Endothelial cell of umbilical vein (primary cell): ENCODE measurements around the gene DLX6. TPM values are rescaled to one million over a fixed set of nuclear protein-coding genes. Genes with fewer than 3 reads are reported as not detected.
A peak's percentile ranks its signal among the peaks of the same experiment; 100 is the strongest.

Source experiments
- BruUV-seq: library from RNA; stranded (reverse); fragments of 400-500 nt; replicated peaks from 2 replicates; lab custom pipeline; 2021; lab: Mats Ljungman, UMichigan
- CTCF ChIA-PET: fragments of 300-600, 350-600 bp; sonication (Branson Sonifier 250); formaldehyde crosslinking; loops from one replicate; lab custom pipeline; 2021; ENCODE audit warnings: antibody characterized with exemption, inconsistent platforms; lab: Charles Lee
- POLR2A ChIA-PET: fragments of 300-600, 350-600 bp; sonication (Branson Sonifier 250); formaldehyde crosslinking; loops from one replicate; lab custom pipeline; 2021; ENCODE audit warnings: antibody characterized with exemption, inconsistent platforms; lab: Charles Lee
- DNase-seq: peaks from one replicate; pipeline ENCODE4 v3.0.0-alpha.2; 2011; ENCODE audit warnings: low read depth, low spot score
- FAIRE-seq: peaks from 2 replicates; lab custom pipeline; 2011; peaks lifted over from hg19 to GRCh38; lab: Jason Lieb, UNC
- H2AFZ ChIP-seq: 2 replicates; pipeline ENCODE4 v1.6.0; 2012; ENCODE audit warnings: low read depth, low read length, control low read depth, inconsistent platforms
- H3K27ac ChIP-seq: 2 replicates; pipeline ENCODE4 v1.5.1; 2011; ENCODE audit warnings: low read depth, mild to moderate bottlenecking, control low read depth, low read length, moderate library complexity; ENCODE audit not compliant: insufficient read depth
- H3K27me3 ChIP-seq, 2 experiments: 2 replicates each; pipeline versions ENCODE4 v1.6.0 to v1.6.1; 2011; ENCODE audit warnings: low read length in 2 of 2, mixed read lengths in 1 of 2; ENCODE audit not compliant: control insufficient read depth in 2 of 2, insufficient read depth in 2 of 2
- H3K36me3 ChIP-seq, 2 experiments: 2 replicates in 1 of 2; 3 replicates in 1 of 2; pipeline ENCODE4 v1.5.1; 2011; ENCODE audit warnings: low read length in 2 of 2, mild to moderate bottlenecking in 1 of 2, moderate library complexity in 1 of 2; ENCODE audit not compliant: control insufficient read depth in 2 of 2, insufficient read depth in 2 of 2; ENCODE audit errors: extremely low read depth in 1 of 2
- H3K4me1 ChIP-seq: 3 replicates; pipeline ENCODE4 v1.5.1; 2011; ENCODE audit warnings: mild to moderate bottlenecking, low read length; ENCODE audit not compliant: control insufficient read depth, insufficient read depth; ENCODE audit errors: extremely low read depth
- H3K4me2 ChIP-seq: 2 replicates; pipeline ENCODE4 v1.6.1; 2011; ENCODE audit warnings: low read length, control low read depth, mixed read lengths; ENCODE audit not compliant: insufficient read depth
- H3K4me3 ChIP-seq, 3 experiments: fragments of 200-600 bp in 1 of 3; sonication (generic), shearing (Covaris generic) in 1 of 3; replicated peaks in 1 of 3; 2 replicates each; pipeline ENCODE4 v1.5.1; 2011 to 2016; ENCODE audit warnings: control low read depth in 3 of 3, low read length in 3 of 3, mild to moderate bottlenecking in 2 of 3, inconsistent platforms in 1 of 3, low read depth in 1 of 3, moderate library complexity in 1 of 3; ENCODE audit not compliant: insufficient read depth in 1 of 3
- H3K79me2 ChIP-seq: 2 replicates; pipeline ENCODE4 v1.6.0; 2012; ENCODE audit warnings: low read length, inconsistent platforms; ENCODE audit not compliant: control insufficient read depth, insufficient read depth
- H3K9ac ChIP-seq: replicated peaks from 2 replicates; pipeline ENCODE3; 2011; ENCODE audit warnings: low read length, control low read depth; ENCODE audit not compliant: insufficient read depth; ENCODE audit errors: extremely low read depth
- H3K9me1 ChIP-seq: replicated peaks from 3 replicates; pipeline ENCODE4 v1.6.0; 2011; ENCODE audit warnings: mild to moderate bottlenecking, low read length; ENCODE audit not compliant: control insufficient read depth, insufficient read depth; ENCODE audit errors: extremely low read depth
- H3K9me3 ChIP-seq: replicated peaks from 2 replicates; pipeline ENCODE4 v1.5.1; 2012; ENCODE audit warnings: low read length, inconsistent platforms; ENCODE audit not compliant: control insufficient read depth, insufficient read depth
- H4K20me1 ChIP-seq: replicated peaks from 2 replicates; pipeline ENCODE3; 2011; ENCODE audit warnings: mild to moderate bottlenecking, low read length; ENCODE audit not compliant: control insufficient read depth, insufficient read depth; ENCODE audit errors: extremely low read depth
- EZH2 ChIP-seq: IDR thresholded peaks from 2 replicates; pipeline ENCODE4 v1.6.1; 2012; ENCODE audit warnings: borderline replicate concordance, low read depth, mild to moderate bottlenecking, moderate library complexity, low read length, inconsistent platforms; ENCODE audit not compliant: severe bottlenecking
- FOS ChIP-seq: IDR thresholded peaks from 2 replicates; pipeline ENCODE4 v1.6.1; 2011; ENCODE audit warnings: mild to moderate bottlenecking, low read length, moderate library complexity, borderline replicate concordance; ENCODE audit not compliant: insufficient read depth
- GATA2 ChIP-seq: IDR thresholded peaks from 2 replicates; pipeline ENCODE4 v1.7.0; 2011; ENCODE audit warnings: low read depth, mild to moderate bottlenecking, moderate library complexity, mixed read lengths, low read length; ENCODE audit not compliant: insufficient read length, insufficient read depth
- JUN ChIP-seq: IDR thresholded peaks from 2 replicates; pipeline ENCODE4 v1.6.1; 2011; ENCODE audit warnings: borderline replicate concordance, low read depth; ENCODE audit not compliant: insufficient read length, insufficient read depth
- MAX ChIP-seq: IDR thresholded peaks from 2 replicates; pipeline ENCODE4 v1.6.1; 2011; ENCODE audit not compliant: insufficient read depth, insufficient read length
- MYC ChIP-seq: IDR thresholded peaks from one replicate; pipeline ENCODE4 v1.6.1; 2011; ENCODE audit warnings: mild to moderate bottlenecking, low read depth, low read length
- POLR2AphosphoS5 ChIP-seq: IDR thresholded peaks from 2 replicates; pipeline ENCODE4 v1.6.1; 2012; ENCODE audit warnings: low read depth, mild to moderate bottlenecking, control low read depth, low read length, moderate library complexity; ENCODE audit not compliant: insufficient read depth
- dilution Hi-C: fragments of 300-500 bp; cut with MboI; formaldehyde crosslinking; loops from one replicate; pipeline ENCODE4 v1.15.0; 2019; ENCODE audit warnings: low sequenced_read_pairs; ENCODE audit not compliant: extremely low pct_ligation_motif_present
- intact Hi-C: fragments of 100-400 bp; cut with micrococcal nuclease; formaldehyde crosslinking; loops from one replicate; pipeline ENCODE4 v1.10.0; 2022
- polyA plus RNA-seq, 4 experiments: library from polyadenylated mRNA; depleted of rRNA in 3 of 4; stranded (reverse) in 3 of 4; unstranded in 1 of 4; fragments of >200 nt; gene quantifications; 2 replicates each; pipeline versions ENCODE4 v1.2.1 to v1.2.3, GENCODE V29; 2011 to 2012; ENCODE audit warnings: missing spikeins in 1 of 4
- total RNA-seq: library from RNA; stranded (reverse); gene quantifications from 2 replicates; pipeline ENCODE4 v1.2.3, GENCODE V29; 2021
- TF ChIP-seq, protein P1 (sequence below), 2 donors: IDR thresholded peaks; 1 replicate in 1 of 2; 2 replicates in 1 of 2; pipeline ENCODE4 v1.5.1; 2011; ENCODE audit warnings: low read length in 2 of 2, mild to moderate bottlenecking in 2 of 2, moderate library complexity in 2 of 2, control low read depth in 1 of 2, inconsistent platforms in 1 of 2, low read depth in 1 of 2; ENCODE audit not compliant: insufficient read depth in 1 of 2; ENCODE audit errors: extremely low read depth in 1 of 2

The DLX6 gene
- total and polyA plus RNA-seq, 2 donors (not counting 3 experiments of a cell fraction or from before 2014, with no cell fraction given) = not detected

DNA sequence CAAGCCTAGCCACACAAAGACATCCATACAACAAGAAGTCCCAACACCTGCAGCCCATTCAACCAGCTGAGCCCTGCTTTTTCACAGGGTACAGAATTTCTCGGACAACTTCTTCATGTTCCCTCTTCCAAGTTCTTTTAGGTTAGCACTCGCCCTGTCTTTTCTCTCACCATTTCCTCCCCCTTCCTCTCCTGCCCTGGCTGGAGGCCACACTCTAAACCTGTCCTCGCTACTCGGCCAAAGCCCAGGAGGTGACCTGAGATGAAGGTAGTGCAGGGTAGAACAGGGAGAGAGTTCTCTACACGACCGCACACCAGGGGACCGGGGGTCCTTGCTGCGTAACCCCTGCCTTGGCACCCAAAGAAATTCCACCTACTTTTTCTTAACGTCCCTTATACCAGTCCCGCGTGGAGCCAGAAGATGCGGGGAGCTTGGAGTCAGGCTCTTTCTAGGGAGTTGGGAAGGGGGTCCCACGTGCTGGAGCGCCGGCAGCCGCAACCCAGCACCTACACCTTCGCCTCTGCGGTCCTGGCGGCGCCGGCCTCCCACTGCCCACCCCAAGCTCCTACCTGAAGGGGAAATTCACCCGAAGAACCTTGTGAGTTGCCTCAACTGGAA is 16.0 kb upstream of the DLX6 start:
- Histone ChIP-seq H3K27ac (no peak overlapping the region), H2AFZ (no peak overlapping the region), H3K4me2 (no peak overlapping the region), H3K9me3 (no peaks in the 10 kb centered on the region), H3K4me3 (no peak overlapping the region), H3K9ac (no peak overlapping the region), H3K27me3 (peaks cover 57 to 78% of the 10 kb centered on the region in 2 experiments), H4K20me1 (no peaks in the 10 kb centered on the region), H3K9me1 (no peaks in the 10 kb centered on the region), H3K4me1 (no peaks in the 10 kb centered on the region), H3K36me3 (no peaks in the 10 kb centered on the region), H3K79me2 (no peaks in the 10 kb centered on the region)
- no peak for DNase-seq
- ChIA-PET POLR2A (no interaction called here), CTCF (interaction anchor here (2.1 kb wide), 1 partner anchor 38 kb away, joined by 8 read pairs; no protein-coding TSS in a partner anchor)
- BruUV-seq = no TSS peak
- TF ChIP-seq GATA2 = no peak
- no peak for TF ChIP-seq JUN
- TF ChIP-seq, protein P1, sequence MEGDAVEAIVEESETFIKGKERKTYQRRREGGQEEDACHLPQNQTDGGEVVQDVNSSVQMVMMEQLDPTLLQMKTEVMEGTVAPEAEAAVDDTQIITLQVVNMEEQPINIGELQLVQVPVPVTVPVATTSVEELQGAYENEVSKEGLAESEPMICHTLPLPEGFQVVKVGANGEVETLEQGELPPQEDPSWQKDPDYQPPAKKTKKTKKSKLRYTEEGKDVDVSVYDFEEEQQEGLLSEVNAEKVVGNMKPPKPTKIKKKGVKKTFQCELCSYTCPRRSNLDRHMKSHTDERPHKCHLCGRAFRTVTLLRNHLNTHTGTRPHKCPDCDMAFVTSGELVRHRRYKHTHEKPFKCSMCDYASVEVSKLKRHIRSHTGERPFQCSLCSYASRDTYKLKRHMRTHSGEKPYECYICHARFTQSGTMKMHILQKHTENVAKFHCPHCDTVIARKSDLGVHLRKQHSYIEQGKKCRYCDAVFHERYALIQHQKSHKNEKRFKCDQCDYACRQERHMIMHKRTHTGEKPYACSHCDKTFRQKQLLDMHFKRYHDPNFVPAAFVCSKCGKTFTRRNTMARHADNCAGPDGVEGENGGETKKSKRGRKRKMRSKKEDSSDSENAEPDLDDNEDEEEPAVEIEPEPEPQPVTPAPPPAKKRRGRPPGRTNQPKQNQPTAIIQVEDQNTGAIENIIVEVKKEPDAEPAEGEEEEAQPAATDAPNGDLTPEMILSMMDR (IDR thresholded peaks at IDR 0.05; ENCODE audit: extremely low read depth in 1 of 2, insufficient read depth in 1 of 2, low read depth in 1 of 2, low read length in 2 of 2) = no peak
- TF ChIP-seq FOS = no peak
- no peak for TF ChIP-seq MAX
- no peak for TF ChIP-seq POLR2AphosphoS5
- peak; percentile 76 for TF ChIP-seq EZH2
- TF ChIP-seq MYC = no peak
- dilution Hi-C loops = no loop called here
- intact Hi-C loops = no loop called here
- no peak for FAIRE-seq
